NB4 (cell line): ENCODE data around the gene ADGRA1.

Experiments used
- CTCF ChIP-seq: IDR thresholded peaks from one replicate; pipeline ENCODE4 v1.5.1; 2012; ENCODE audit warnings: low read depth, low read length
- MAX ChIP-seq: IDR thresholded peaks from 2 replicates; pipeline ENCODE4 v1.6.1; 2011; ENCODE audit warnings: low read depth, low read length
- POLR2A ChIP-seq: IDR thresholded peaks from 2 replicates; pipeline ENCODE4 v1.6.1; 2011; ENCODE audit warnings: mild to moderate bottlenecking; ENCODE audit not compliant: insufficient read length; ENCODE audit errors: extremely low read depth

- TF ChIP-seq CTCF (no peak), POLR2A (no peak), MAX (no peak)
Observed at GRCh38 chr10:133060881-133061280, 26.8 kb upstream of the ADGRA1 start.
